B cell (primary cell): Measurements from ENCODE around the gene LRP1. TPM values are rescaled to one million over a fixed set of nuclear protein-coding genes. Genes with fewer than 3 reads are reported as not detected.

Experiments
- ATAC-seq: fragments of 200-7000 bp; cut with Tn5 transposase; one replicate; pipeline ENCODE4 v1.10.0; 2021; ENCODE audit warnings: low read depth, mild to moderate bottlenecking, moderate number of reproducible peaks, moderate library complexity
- CTCF ChIA-PET: fragments of 350-600 bp; sonication (Branson Sonifier 250); formaldehyde crosslinking; loops from one replicate; lab custom pipeline; 2021; ENCODE audit warnings: antibody characterized with exemption, inconsistent platforms; lab: Charles Lee
- POLR2A ChIA-PET: fragments of 350-600 bp; sonication (Branson Sonifier 250); formaldehyde crosslinking; loops from one replicate; lab custom pipeline; 2021; ENCODE audit warnings: antibody characterized with exemption; lab: Charles Lee
- DNase-seq: peaks from one replicate; pipeline ENCODE4 v3.0.0; 2013
- H2AFZ ChIP-seq: 2 replicates; pipeline ENCODE4 v1.6.1; 2012; ENCODE audit warnings: mild to moderate bottlenecking, low read depth, low read length; ENCODE audit not compliant: insufficient read depth, poor library complexity, severe bottlenecking
- H3K27ac ChIP-seq, 2 donors: 1 replicate in 1 of 2; 2 replicates in 1 of 2; pipeline ENCODE4 v1.5.1; 2012 to 2013; ENCODE audit warnings: low read length in 2 of 2, mild to moderate bottlenecking in 2 of 2, moderate library complexity in 1 of 2
- H3K27me3 ChIP-seq, 4 experiments: fragments of 200-600 bp in 1 of 4; sonication (generic) in 1 of 4; replicated peaks in 1 of 4; 1 replicate in 2 of 4; 2 replicates in 2 of 4; pipeline versions ENCODE4 v1.6.1 to v1.7.0; 2013 to 2016; ENCODE audit warnings: low read length in 3 of 4, mild to moderate bottlenecking in 2 of 4, mixed read lengths in 1 of 4, moderate library complexity in 1 of 4; ENCODE audit not compliant: insufficient read depth in 4 of 4, control insufficient read depth in 3 of 4; ENCODE audit errors: control extremely low read depth in 1 of 4
- H3K36me3 ChIP-seq, 2 experiments: replicated peaks in 1 of 2; 1 replicate in 1 of 2; 2 replicates in 1 of 2; pipeline versions ENCODE4 v1.6.1 to v1.7.1; 2013; ENCODE audit warnings: low read length in 1 of 2; ENCODE audit not compliant: insufficient read depth in 2 of 2, control insufficient read depth in 1 of 2; ENCODE audit errors: control extremely low read depth in 1 of 2, extremely low read depth in 1 of 2
- H3K4me1 ChIP-seq, 2 donors: fragments of 200-600 bp in 1 of 2; sonication (generic) in 1 of 2; 1 replicate in 1 of 2; 2 replicates in 1 of 2; pipeline versions ENCODE4 v1.5.1 to v1.6.1; 2013 to 2017; ENCODE audit warnings: low read length in 2 of 2; ENCODE audit not compliant: control insufficient read depth in 2 of 2, insufficient read depth in 2 of 2
- H3K4me2 ChIP-seq: replicated peaks from 2 replicates; pipeline ENCODE3; 2012; ENCODE audit warnings: mild to moderate bottlenecking, low read depth, low read length; ENCODE audit not compliant: poor library complexity, severe bottlenecking
- H3K4me3 ChIP-seq, 5 experiments: fragments of 200-600 bp in 1 of 5; sonication (generic) in 1 of 5; 1 replicate in 3 of 5; 2 replicates in 2 of 5; pipeline versions ENCODE4 v1.5.1 to v1.7.0; 2011 to 2016; ENCODE audit warnings: low read length in 4 of 5, mild to moderate bottlenecking in 4 of 5, low read depth in 2 of 5, control low read depth in 1 of 5, moderate library complexity in 1 of 5; ENCODE audit not compliant: insufficient read depth in 1 of 5; ENCODE audit errors: control extremely low read depth in 1 of 5, extremely low read depth in 1 of 5
- H3K79me2 ChIP-seq: fragments of 200-600 bp; sonication (generic); one replicate; pipeline ENCODE4 v1.6.0; 2016; ENCODE audit warnings: low read length; ENCODE audit not compliant: control insufficient read depth, insufficient read depth
- H3K9ac ChIP-seq: fragments of 200-600 bp; sonication (generic); 2 replicates; pipeline ENCODE4 v1.6.1; 2017; ENCODE audit warnings: mild to moderate bottlenecking, low read length, moderate library complexity
- H3K9me3 ChIP-seq, 3 donors: one replicate each; pipeline versions ENCODE4 v1.6.1 to v1.7.1; 2013; ENCODE audit warnings: low read length in 2 of 3; ENCODE audit not compliant: control insufficient read depth in 2 of 3, insufficient read depth in 1 of 3; ENCODE audit errors: control extremely low read depth in 1 of 3
- H4K20me1 ChIP-seq: 2 replicates; pipeline ENCODE4 v1.6.0; 2012; ENCODE audit warnings: mild to moderate bottlenecking, low read length; ENCODE audit not compliant: insufficient read depth, control insufficient read depth, poor library complexity, severe bottlenecking
- H3K27ac Mint-ChIP-seq: one replicate; pipeline ENCODE4 v1.8.0; 2021; ENCODE audit warnings: mixed read lengths
- H3K27me3 Mint-ChIP-seq: one replicate; pipeline ENCODE4 v1.8.0; 2021; ENCODE audit warnings: mixed read lengths
- H3K4me1 Mint-ChIP-seq: one replicate; pipeline ENCODE4 v1.8.0; 2021; ENCODE audit warnings: mixed read lengths
- H3K4me3 Mint-ChIP-seq: one replicate; pipeline ENCODE4 v1.8.0; 2021; ENCODE audit warnings: mixed read lengths
- H3K9me3 Mint-ChIP-seq: one replicate; pipeline ENCODE4 v1.8.0; 2022; ENCODE audit warnings: mixed read lengths; ENCODE audit not compliant: insufficient read depth
- CTCF ChIP-seq: fragments of 200-600 bp; IDR thresholded peaks from one replicate; pipeline ENCODE4 v1.8.0; 2022; ENCODE audit warnings: antibody characterized with exemption, mild to moderate bottlenecking
- EZH2 ChIP-seq: IDR thresholded peaks from 2 replicates; pipeline ENCODE4 v1.6.1; 2012; ENCODE audit warnings: borderline replicate concordance, low read depth, mild to moderate bottlenecking, moderate library complexity, low read length; ENCODE audit not compliant: insufficient read depth, poor library complexity, severe bottlenecking
- WGBS: methylation state at CpG from one replicate; pipeline ENCODE4 v1.1.5; 2013; ENCODE audit warnings: missing lambda C conversion rate; ENCODE audit not compliant: insufficient coverage; 5-methylcytosine and 5-hydroxymethylcytosine counted together
- intact Hi-C: fragments of 100-400 bp; cut with micrococcal nuclease; formaldehyde crosslinking; loops from one replicate; pipeline ENCODE4 v1.10.0; 2022
- polyA plus RNA-seq: library from polyadenylated mRNA; depleted of rRNA; stranded (reverse); fragments of >200 nt; gene quantifications from 2 replicates; pipeline ENCODE4 v1.2.3, GENCODE V29; 2012
- total RNA-seq, 2 donors: library from RNA; stranded (reverse); fragments of 120-200 nt in 1 of 2; gene quantifications; 1 replicate in 1 of 2; 2 replicates in 1 of 2; pipeline versions ENCODE4 v1.2.3 to v1.2.4, GENCODE V29; 2013 to 2022

The LRP1 gene
- total and polyA plus RNA-seq, 2 donors (not counting 1 experiment from before 2014, with no cell fraction given): 2.0 to 4.1 TPM

GRCh38 chr12:57185906-57186508 lies 57.7 kb downstream of the LRP1 start:
- H3K4me1 Mint-ChIP-seq: peaks cover 5% of the 10 kb centered on the region
- no peaks in the 10 kb centered on the region for H4K20me1 ChIP-seq
- ATAC-seq: no peak
- H3K27me3 ChIP-seq: no peaks in the 10 kb centered on the region
- no peak for TF ChIP-seq CTCF
- TF ChIP-seq EZH2: no peak
- H3K4me3 ChIP-seq: no peak overlapping the region
- no peaks in the 10 kb centered on the region for H3K9me3 ChIP-seq
- H3K79me2 ChIP-seq: no peaks in the 10 kb centered on the region
- no peaks in the 10 kb centered on the region for H3K36me3 ChIP-seq
- H3K9me3 Mint-ChIP-seq: no peaks in the 10 kb centered on the region
- H3K27ac Mint-ChIP-seq: no peak overlapping the region
- peaks cover 0 to 6% of the 10 kb centered on the region in 2 donors for H3K4me1 ChIP-seq
- no peak overlapping the region for H3K9ac ChIP-seq
- 90% methylated on average over 10 of the region's 12 CpGs for WGBS
- H3K4me2 ChIP-seq: no peak overlapping the region
- intact Hi-C loops: no loop called here
- H2AFZ ChIP-seq: no peak overlapping the region
- H3K27me3 Mint-ChIP-seq: no peaks in the 10 kb centered on the region
- H3K4me3 Mint-ChIP-seq: no peak overlapping the region
- ChIA-PET POLR2A (interaction anchor here (0.6 kb wide), 1 partner anchor 59 kb away, joined by 4 read pairs; no protein-coding TSS in a partner anchor), CTCF (interaction anchor here (1.1 to 7.5 kb wide), 6 partner anchors 11 to 346 kb away, joined by 3 to 108 read pairs (median 4); partner anchors contain the start of gene LRP1)
- no peak for DNase-seq
- H3K27ac ChIP-seq: no peak overlapping the region
